HEK293T (cell line): Measurements from ENCODE around the gene MITD1.
A peak's percentile ranks its signal among the peaks of the same experiment; 100 is the strongest.
"Not testable (repeated sequence)": the region's sequence is repeated elsewhere in the genome, so short reads cannot be mapped to it uniquely, and the experiment has no call there.

ENCODE experiments used
- CTCF ChIA-PET: fragments of 350-600 bp; formaldehyde crosslinking; extraction: SDS; loops from one replicate; lab custom pipeline; 2021; ENCODE audit warnings: antibody characterized with exemption, inconsistent platforms; lab: Yijun Ruan, JAX
- POLR2A ChIA-PET: fragments of 350-600 bp; formaldehyde crosslinking; extraction: SDS; loops from one replicate; lab custom pipeline; 2020; ENCODE audit warnings: antibody characterized with exemption, inconsistent platforms; lab: Yijun Ruan, JAX
- DNase-seq: peaks from one replicate; pipeline ENCODE4 v3.0.0; 2012; ENCODE audit warnings: mixed read lengths; ENCODE audit errors: extremely low spot score
- ARNT ChIP-seq: fragments of 450-650 bp; IDR thresholded peaks from 2 replicates; pipeline ENCODE4 v1.6.1; 2017; ENCODE audit warnings: mild to moderate bottlenecking
- BHLHE40 ChIP-seq: fragments of 450-650 bp; IDR thresholded peaks from 2 replicates; pipeline ENCODE4 v1.6.1; 2016; ENCODE audit warnings: mild to moderate bottlenecking, moderate library complexity, borderline replicate concordance
- CTBP1 ChIP-seq: fragments of 450-650 bp; IDR thresholded peaks from 2 replicates; pipeline ENCODE4 v1.6.1; 2016; ENCODE audit warnings: borderline replicate concordance
- ELF4 ChIP-seq: fragments of 450-650 bp; IDR thresholded peaks from 2 replicates; pipeline ENCODE4 v1.6.1; 2017; ENCODE audit warnings: antibody characterized with exemption
- FOXA1 ChIP-seq: fragments of 450-650 bp; IDR thresholded peaks from 2 replicates; pipeline ENCODE4 v1.6.1; 2016; ENCODE audit warnings: mild to moderate bottlenecking
- FOXK2 ChIP-seq: fragments of 450-650 bp; IDR thresholded peaks from 2 replicates; pipeline ENCODE4 v1.6.1; 2016; ENCODE audit warnings: mild to moderate bottlenecking
- FOXM1 ChIP-seq: fragments of 450-650 bp; IDR thresholded peaks from 2 replicates; pipeline ENCODE4 v1.6.1; 2017; ENCODE audit warnings: mild to moderate bottlenecking, borderline replicate concordance
- HDGF ChIP-seq: fragments of 450-650 bp; IDR thresholded peaks from 2 replicates; pipeline ENCODE4 v1.6.1; 2017; ENCODE audit warnings: antibody characterized with exemption, borderline replicate concordance
- L3MBTL2 ChIP-seq: fragments of 450-650 bp; conservative IDR thresholded peaks from 2 replicates; pipeline ENCODE4 v1.6.1; 2016; ENCODE audit warnings: mild to moderate bottlenecking
- LEF1 ChIP-seq: fragments of 450-650 bp; IDR thresholded peaks from 2 replicates; pipeline ENCODE4 v1.6.1; 2017; ENCODE audit warnings: mild to moderate bottlenecking, borderline replicate concordance
- NFRKB ChIP-seq: fragments of 450-650 bp; IDR thresholded peaks from 2 replicates; pipeline ENCODE4 v1.6.1; 2016; ENCODE audit warnings: mild to moderate bottlenecking, moderate library complexity
- PKNOX1 ChIP-seq: fragments of 450-650 bp; IDR thresholded peaks from 2 replicates; pipeline ENCODE4 v1.6.1; 2016
- SP1 ChIP-seq: fragments of 450-650 bp; IDR thresholded peaks from 2 replicates; pipeline ENCODE4 v1.6.1; 2017
- SUZ12 ChIP-seq: fragments of 450-650 bp; IDR thresholded peaks from 2 replicates; pipeline ENCODE4 v1.6.1; 2016; ENCODE audit warnings: mild to moderate bottlenecking
- TARDBP ChIP-seq: fragments of 450-650 bp; IDR thresholded peaks from 2 replicates; pipeline ENCODE4 v1.6.1; 2016
- ZNF384 ChIP-seq: fragments of 450-650 bp; IDR thresholded peaks from 2 replicates; pipeline ENCODE4 v1.6.1; 2016

The MITD1 gene

GRCh38 chr2:99150706-99151105 is 30.2 kb downstream of the MITD1 start:
- no peak for DNase-seq
- TF ChIP-seq BHLHE40: no peak
- TF ChIP-seq ARNT: no peak
- TF ChIP-seq ZNF384: no peak
- TF ChIP-seq HDGF: no peak
- TF ChIP-seq L3MBTL2: no peak
- no peak for TF ChIP-seq LEF1
- no peak for TF ChIP-seq FOXM1
- TF ChIP-seq ELF4: no peak
- no peak for TF ChIP-seq FOXA1
- TF ChIP-seq TARDBP: no peak
- TF ChIP-seq PKNOX1: no peak
- no peak for TF ChIP-seq NFRKB
- TF ChIP-seq FOXK2: no peak
- TF ChIP-seq SP1: no peak
- no peak for TF ChIP-seq CTBP1
- no peak for TF ChIP-seq SUZ12
- CTCF ChIA-PET: no interaction called here
- POLR2A ChIA-PET: no interaction called here

GRCh38 chr2:99141110-99142108 is 39.4 kb downstream of the MITD1 start, which contains the start of gene C2orf15:
C2orf15 (plus strand) TSS chr2:99141707; CDS start chr2:99150559, 8,852 bp downstream.
- ChIA-PET POLR2A (interaction anchor here (0.7 to 4.9 kb wide), 11 partner anchors 9 to 1105 kb away, joined by 3 to 77 read pairs (median 4); partner anchors contain the start of genes CRACDL, LIPT1, MITD1 and MRPL30), CTCF (interaction anchor here (1.2 kb wide), 1 partner anchor 13 kb away, joined by 3 read pairs; the partner anchor contains the start of genes LIPT1 and TSGA10)
- peak; percentile 90 for DNase-seq
- no peak for TF ChIP-seq ELF4
- TF ChIP-seq L3MBTL2: peak; percentile 59
- peak; percentile 84; the same call in 1 of the 2 replicates for TF ChIP-seq HDGF

- ChIA-PET POLR2A (interaction anchor here (0.7 to 4.9 kb wide), 10 partner anchors 9 to 1104 kb away, joined by 3 to 77 read pairs (median 5); partner anchors contain the start of genes CRACDL, LIPT1, MITD1 and MRPL30), CTCF (interaction anchor here (0.7 to 1.2 kb wide), 2 partner anchors 14 to 793 kb away, joined by 3 to 4 read pairs; partner anchors contain the start of genes LIPT1 and TSGA10)
- no peak for DNase-seq
- TF ChIP-seq SP1 (no peak), CTBP1 (no peak), PKNOX1 (no peak), ELF4 (no peak), L3MBTL2 (peak; percentile 61)
Measured at GRCh38 chr2:99140860-99141109, 40.1 kb downstream of the MITD1 start.

GRCh38 chr2:99140056-99140859 is 40.6 kb downstream of the MITD1 start:
- TF ChIP-seq NFRKB (no peak), L3MBTL2 (no peak; the same call in 1 of the 2 replicates), FOXM1 (no peak), SP1 (no peak), HDGF (no peak), SUZ12 (no peak), CTBP1 (no peak), FOXA1 (no peak), FOXK2 (no peak), ELF4 (no peak), TARDBP (no peak), LEF1 (no peak), ZNF384 (no peak), ARNT (no peak), PKNOX1 (no peak), BHLHE40 (no peak)
- ChIA-PET CTCF (interaction anchor here (0.5 to 1.2 kb wide), 3 partner anchors 14 to 792 kb away, joined by 3 to 4 read pairs (median 4); partner anchors contain the start of genes LIPT1 and TSGA10), POLR2A (interaction anchor here (0.7 to 4.9 kb wide), 9 partner anchors 8 to 1103 kb away, joined by 3 to 77 read pairs (median 6); partner anchors contain the start of genes CRACDL, LIPT1, MITD1 and MRPL30)
- DNase-seq: no peak

GRCh38 chr2:99139003-99139402 is 41.9 kb downstream of the MITD1 start:
- no peak for DNase-seq
- POLR2A ChIA-PET: no interaction called here
- TF ChIP-seq FOXA1 (no peak), BHLHE40 (no peak), ELF4 (no peak), PKNOX1 (no peak), SUZ12 (no peak), L3MBTL2 (no peak), NFRKB (no peak), HDGF (no peak), ZNF384 (no peak), ARNT (no peak), FOXM1 (no peak), SP1 (no peak), TARDBP (no peak), LEF1 (no peak), FOXK2 (no peak), CTBP1 (no peak)
- CTCF ChIA-PET: no interaction called here

GRCh38 chr2:99135044-99135556 is 45.8 kb downstream of the MITD1 start:
- DNase-seq, POLR2A ChIA-PET, CTCF ChIA-PET: not testable (repeated sequence)
